MM.1S (cell line): ENCODE results near the gene CGN.

Source experiments
- DNase-seq: peaks from one replicate; pipeline ENCODE4 v3.0.0-alpha.2; 2015
- H2AFZ ChIP-seq: fragments of 300-600 bp; sonication (generic); 2 replicates; pipeline ENCODE4 v1.6.0; 2016; ENCODE audit warnings: antibody characterized with exemption, low read length
- H3F3A ChIP-seq: fragments of 300-600 bp; sonication (generic); 2 replicates; pipeline ENCODE4 v1.6.1; 2016; ENCODE audit warnings: mild to moderate bottlenecking, antibody characterized with exemption, low read length, moderate library complexity, mixed read lengths; ENCODE audit not compliant: insufficient read depth
- H3K27ac ChIP-seq: fragments of 300-600 bp; sonication (generic); 2 replicates; pipeline ENCODE4 v1.5.1; 2016; ENCODE audit warnings: mild to moderate bottlenecking, low read length
- H3K27me3 ChIP-seq: fragments of 300-600 bp; sonication (generic); replicated peaks from 2 replicates; pipeline ENCODE4 v1.6.0; 2016; ENCODE audit warnings: low read length; ENCODE audit not compliant: insufficient read depth
- H3K36me3 ChIP-seq: fragments of 300-600 bp; sonication (generic); replicated peaks from 2 replicates; pipeline ENCODE4 v1.6.1; 2016; ENCODE audit warnings: mild to moderate bottlenecking, low read length, mixed read lengths; ENCODE audit not compliant: insufficient read depth
- H3K4me1 ChIP-seq: fragments of 300-600 bp; sonication (generic); 2 replicates; pipeline ENCODE4 v1.6.1; 2016; ENCODE audit warnings: low read length, mixed read lengths
- H3K4me2 ChIP-seq: fragments of 300-600 bp; sonication (generic); 2 replicates; pipeline ENCODE4 v1.6.0; 2016; ENCODE audit warnings: low read depth, low read length
- H3K4me3 ChIP-seq: fragments of 300-600 bp; sonication (generic); 2 replicates; pipeline ENCODE4 v1.5.1; 2016; ENCODE audit warnings: low read length, mixed read lengths
- H3K79me2 ChIP-seq: fragments of 300-600 bp; sonication (generic); 2 replicates; pipeline ENCODE4 v1.6.1; 2016; ENCODE audit warnings: mixed run types, low read length, mixed read lengths
- H3K9ac ChIP-seq: fragments of 300-600 bp; sonication (generic); 2 replicates; pipeline ENCODE4 v1.6.1; 2016; ENCODE audit warnings: low read length, mixed read lengths
- H3K9me2 ChIP-seq: fragments of 300-600 bp; sonication (generic); replicated peaks from 2 replicates; pipeline ENCODE4 v1.6.1; 2016; ENCODE audit warnings: mild to moderate bottlenecking, low read length, mixed read lengths; ENCODE audit not compliant: insufficient read depth
- H3K9me3 ChIP-seq: fragments of 300-600 bp; sonication (generic); replicated peaks from 2 replicates; pipeline ENCODE4 v1.6.1; 2016; ENCODE audit warnings: mild to moderate bottlenecking, low read length, mixed read lengths; ENCODE audit not compliant: insufficient read depth
- H4K20me1 ChIP-seq: fragments of 300-600 bp; sonication (generic); 2 replicates; pipeline ENCODE4 v1.6.1; 2016; ENCODE audit warnings: mild to moderate bottlenecking, low read length, moderate library complexity, mixed read lengths; ENCODE audit not compliant: insufficient read depth
- EZH2 ChIP-seq: fragments of 300-600 bp; sonication (generic); optimal IDR thresholded peaks from 2 replicates; pipeline ENCODE3; 2017; ENCODE audit warnings: low read depth, mild to moderate bottlenecking, antibody characterized with exemption, low read length, mixed read lengths
- EZH2phosphoT487 ChIP-seq: fragments of 300-600 bp; sonication (generic); IDR thresholded peaks from 2 replicates; pipeline ENCODE4 v1.6.1; 2018; ENCODE audit warnings: antibody characterized with exemption, low read length
- TF ChIP-seq, protein P1 (sequence below): fragments of 300-600 bp; sonication (generic); IDR thresholded peaks from 2 replicates; pipeline ENCODE4 v1.5.1; 2016; ENCODE audit warnings: antibody characterized with exemption, low read length, mixed read lengths

Gene CGN

DNA sequence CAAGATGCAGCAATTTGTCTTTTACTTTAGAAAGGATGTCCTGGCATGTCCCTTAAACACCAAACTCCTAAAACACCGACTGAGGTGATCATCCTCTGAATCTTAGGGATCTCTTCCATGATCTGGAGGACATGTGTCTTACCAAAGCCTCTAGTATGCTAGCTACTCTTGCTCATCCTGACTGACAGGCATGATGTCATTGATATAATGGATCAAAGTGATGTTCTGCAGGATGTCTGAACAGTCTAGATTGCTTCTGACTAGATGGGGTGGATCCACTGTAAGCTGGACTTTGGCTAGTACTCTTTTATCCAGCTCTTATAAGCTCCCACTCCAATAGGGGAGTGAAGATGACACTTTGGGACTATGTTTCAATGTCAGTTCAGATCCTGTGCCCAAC is 11.3 kb upstream of the CGN start:
- no peak overlapping the region for H3K9ac ChIP-seq
- no peak for DNase-seq
- H3K9me2 ChIP-seq: no peaks in the 10 kb centered on the region
- no peak overlapping the region for H3K4me2 ChIP-seq
- H3K4me1 ChIP-seq: peaks cover 9% of the 10 kb centered on the region; the same call in 1 of the 2 replicates
- H3K36me3 ChIP-seq: no peaks in the 10 kb centered on the region
- H2AFZ ChIP-seq: no peak overlapping the region
- H3K27ac ChIP-seq: no peak overlapping the region
- H3K4me3 ChIP-seq: no peak overlapping the region
- no peaks in the 10 kb centered on the region for H3K79me2 ChIP-seq
- H3F3A ChIP-seq: peaks cover 4% of the 10 kb centered on the region; the same call in 1 of the 2 replicates
- no peaks in the 10 kb centered on the region for H4K20me1 ChIP-seq
- no peaks in the 10 kb centered on the region for H3K9me3 ChIP-seq
- TF ChIP-seq EZH2 (no peak), EZH2phosphoT487 (no peak)
- TF ChIP-seq, protein P1, sequence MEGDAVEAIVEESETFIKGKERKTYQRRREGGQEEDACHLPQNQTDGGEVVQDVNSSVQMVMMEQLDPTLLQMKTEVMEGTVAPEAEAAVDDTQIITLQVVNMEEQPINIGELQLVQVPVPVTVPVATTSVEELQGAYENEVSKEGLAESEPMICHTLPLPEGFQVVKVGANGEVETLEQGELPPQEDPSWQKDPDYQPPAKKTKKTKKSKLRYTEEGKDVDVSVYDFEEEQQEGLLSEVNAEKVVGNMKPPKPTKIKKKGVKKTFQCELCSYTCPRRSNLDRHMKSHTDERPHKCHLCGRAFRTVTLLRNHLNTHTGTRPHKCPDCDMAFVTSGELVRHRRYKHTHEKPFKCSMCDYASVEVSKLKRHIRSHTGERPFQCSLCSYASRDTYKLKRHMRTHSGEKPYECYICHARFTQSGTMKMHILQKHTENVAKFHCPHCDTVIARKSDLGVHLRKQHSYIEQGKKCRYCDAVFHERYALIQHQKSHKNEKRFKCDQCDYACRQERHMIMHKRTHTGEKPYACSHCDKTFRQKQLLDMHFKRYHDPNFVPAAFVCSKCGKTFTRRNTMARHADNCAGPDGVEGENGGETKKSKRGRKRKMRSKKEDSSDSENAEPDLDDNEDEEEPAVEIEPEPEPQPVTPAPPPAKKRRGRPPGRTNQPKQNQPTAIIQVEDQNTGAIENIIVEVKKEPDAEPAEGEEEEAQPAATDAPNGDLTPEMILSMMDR: no peak
- H3K27me3 ChIP-seq: no peaks in the 10 kb centered on the region

DNA sequence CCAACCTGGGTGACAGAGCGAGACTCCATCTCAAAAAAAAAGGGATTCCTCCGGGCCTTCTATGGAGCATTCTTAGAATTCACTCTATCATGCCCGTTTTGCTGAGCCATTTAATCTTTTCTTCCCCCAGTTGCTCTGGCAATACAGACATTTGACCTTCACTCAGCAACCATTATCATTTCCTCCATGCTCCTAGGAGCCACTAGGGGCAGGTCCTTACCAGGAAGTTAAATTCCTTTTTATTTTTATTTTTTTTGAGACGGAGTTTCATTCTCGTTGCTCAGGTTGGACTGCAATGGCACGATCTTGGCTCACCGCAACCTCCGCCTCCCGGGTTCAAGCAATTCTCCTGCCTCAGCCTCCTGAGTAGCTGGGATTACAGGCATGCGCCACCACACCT is 9.7 kb upstream of the CGN start:
- no peaks in the 10 kb centered on the region for H3K27me3 ChIP-seq
- no peaks in the 10 kb centered on the region for H3K9me3 ChIP-seq
- no peak overlapping the region for H3K27ac ChIP-seq
- H3K4me3 ChIP-seq: no peak overlapping the region
- no peaks in the 10 kb centered on the region for H3K36me3 ChIP-seq
- H3K79me2 ChIP-seq: no peaks in the 10 kb centered on the region
- H4K20me1 ChIP-seq: no peaks in the 10 kb centered on the region
- H2AFZ ChIP-seq: no peak overlapping the region
- TF ChIP-seq EZH2 (no peak), EZH2phosphoT487 (no peak)
- TF ChIP-seq, protein P1: no peak
- DNase-seq: no peak
- H3K9me2 ChIP-seq: no peaks in the 10 kb centered on the region
- H3K4me2 ChIP-seq: no peak overlapping the region
- H3K9ac ChIP-seq: no peak overlapping the region
- H3K4me1 ChIP-seq: peaks cover 4% of the 10 kb centered on the region; the same call in 1 of the 2 replicates
- H3F3A ChIP-seq: peaks cover 4% of the 10 kb centered on the region; the same call in 1 of the 2 replicates

DNA sequence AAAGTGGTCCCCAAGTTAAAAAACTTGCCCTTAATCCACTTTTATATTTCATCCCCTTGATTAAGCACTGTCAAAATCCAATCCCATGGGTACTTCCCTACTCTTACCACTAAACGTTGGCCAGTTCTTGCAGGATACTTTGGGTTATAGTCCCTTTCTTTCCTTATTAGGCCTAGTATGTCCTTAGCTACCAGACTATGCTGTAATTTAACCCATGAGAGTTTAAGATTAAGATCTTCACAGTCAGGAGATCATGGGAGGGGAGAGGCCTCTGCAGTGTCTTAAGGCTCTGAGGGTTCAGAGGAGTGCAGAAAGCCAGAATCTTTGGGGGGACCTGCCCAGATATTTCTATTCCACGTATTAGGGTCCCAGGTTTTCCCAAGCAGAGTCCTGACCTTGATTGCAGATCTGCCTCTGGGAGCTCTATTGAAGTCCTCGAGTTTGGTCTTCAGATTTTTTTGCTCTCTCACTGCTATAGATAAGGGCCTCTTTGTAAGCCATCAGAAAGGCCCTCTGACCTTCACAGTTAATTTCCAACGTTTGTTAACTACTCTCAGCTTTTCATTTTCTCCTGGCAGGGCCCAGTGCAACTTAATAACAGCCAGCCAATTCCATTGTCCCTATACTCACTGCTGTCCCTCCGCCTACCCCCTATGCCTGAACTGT is 9.0 kb upstream of the CGN start:
- Histone ChIP-seq H3K4me1 (peaks cover 4% of the 10 kb centered on the region; the same call in 1 of the 2 replicates), H3K9ac (no peak overlapping the region), H4K20me1 (no peaks in the 10 kb centered on the region), H3K79me2 (no peaks in the 10 kb centered on the region), H3K27me3 (no peaks in the 10 kb centered on the region), H3K4me3 (no peak overlapping the region), H3K27ac (no peak overlapping the region), H3K9me2 (no peaks in the 10 kb centered on the region), H3K4me2 (no peak overlapping the region), H3K9me3 (no peaks in the 10 kb centered on the region), H3K36me3 (no peaks in the 10 kb centered on the region), H2AFZ (no peak overlapping the region), H3F3A (peaks cover 4% of the 10 kb centered on the region; the same call in 1 of the 2 replicates)
- DNase-seq: no peak
- TF ChIP-seq EZH2: no peak
- TF ChIP-seq, protein P1: no peak
- TF ChIP-seq EZH2phosphoT487: no peak
